ENCODE data around the gene PHACTR1.
"Not testable (repeated sequence)": the region's sequence is repeated elsewhere in the genome, so short reads cannot be mapped to it uniquely, and the experiment has no call there.

Gene PHACTR1

DNA sequence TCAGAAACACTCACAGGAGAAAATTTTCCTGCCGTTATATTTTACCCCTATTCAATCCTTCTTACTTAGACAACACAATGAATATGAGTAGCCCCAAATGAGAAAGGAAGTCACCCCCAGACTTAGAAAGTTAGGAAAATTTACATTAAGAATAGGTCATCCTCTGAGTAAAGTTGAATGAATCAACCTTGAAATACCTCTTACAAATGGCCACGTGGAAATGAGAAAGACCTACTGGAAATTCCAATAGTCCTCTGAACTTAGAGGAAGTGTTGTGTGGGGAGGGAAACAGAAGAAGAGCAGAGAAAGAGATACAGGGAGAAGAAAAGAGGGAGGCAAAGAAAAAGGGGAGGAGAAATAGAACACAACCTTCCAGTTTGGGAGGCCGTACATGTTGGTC is 43.7 kb downstream of the PHACTR1 start:
- TF ChIP-seq TCF4 (CRISPR knock-in tag; IDR thresholded peaks at IDR 0.05; ENCODE audit: borderline replicate concordance) = no peak
- ATAC-seq = no peak

- TF ChIP-seq ZFP3 (CRISPR knock-in tag; IDR thresholded peaks at IDR 0.05) (no peak), TCF4 (CRISPR knock-in tag; IDR thresholded peaks at IDR 0.05; ENCODE audit: borderline replicate concordance) (no peak), CSDC2 (CRISPR knock-in tag; IDR thresholded peaks at IDR 0.05) (no peak), CREB5 (CRISPR knock-in tag; IDR thresholded peaks at IDR 0.05; ENCODE audit: low read depth) (no peak), ZC3H10 (CRISPR knock-in tag; IDR thresholded peaks at IDR 0.05) (no peak), PPARA (CRISPR knock-in tag; IDR thresholded peaks at IDR 0.05; ENCODE audit: borderline replicate concordance) (no peak), BACH2 (CRISPR knock-in tag; IDR thresholded peaks at IDR 0.05; ENCODE audit: borderline replicate concordance) (no peak), ARNTL (CRISPR knock-in tag; IDR thresholded peaks at IDR 0.05; ENCODE audit: borderline replicate concordance, low read depth) (no peak), ZFP30 (CRISPR knock-in tag; IDR thresholded peaks at IDR 0.05) (no peak), SNAI2 (CRISPR knock-in tag; IDR thresholded peaks at IDR 0.05) (no peak), GLIS3 (CRISPR knock-in tag; IDR thresholded peaks at IDR 0.05) (no peak), ZNF70 (CRISPR knock-in tag; IDR thresholded peaks at IDR 0.05) (no peak), ISL1 (CRISPR knock-in tag; IDR thresholded peaks at IDR 0.05) (no peak), TOX (CRISPR knock-in tag; IDR thresholded peaks at IDR 0.05; ENCODE audit: borderline replicate concordance) (no peak), OSR1 (CRISPR knock-in tag; IDR thresholded peaks at IDR 0.05) (no peak), ESRRG (CRISPR knock-in tag; IDR thresholded peaks at IDR 0.05) (no peak)
- TF ChIP-seq, protein P1, sequence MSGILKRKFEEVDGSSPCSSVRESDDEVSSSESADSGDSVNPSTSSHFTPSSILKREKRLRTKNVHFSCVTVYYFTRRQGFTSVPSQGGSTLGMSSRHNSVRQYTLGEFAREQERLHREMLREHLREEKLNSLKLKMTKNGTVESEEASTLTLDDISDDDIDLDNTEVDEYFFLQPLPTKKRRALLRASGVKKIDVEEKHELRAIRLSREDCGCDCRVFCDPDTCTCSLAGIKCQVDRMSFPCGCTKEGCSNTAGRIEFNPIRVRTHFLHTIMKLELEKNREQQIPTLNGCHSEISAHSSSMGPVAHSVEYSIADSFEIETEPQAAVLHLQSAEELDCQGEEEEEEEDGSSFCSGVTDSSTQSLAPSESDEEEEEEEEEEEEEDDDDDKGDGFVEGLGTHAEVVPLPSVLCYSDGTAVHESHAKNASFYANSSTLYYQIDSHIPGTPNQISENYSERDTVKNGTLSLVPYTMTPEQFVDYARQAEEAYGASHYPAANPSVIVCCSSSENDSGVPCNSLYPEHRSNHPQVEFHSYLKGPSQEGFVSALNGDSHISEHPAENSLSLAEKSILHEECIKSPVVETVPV (CRISPR knock-in tag; IDR thresholded peaks at IDR 0.05) = no peak
- TF ChIP-seq, protein P2, sequence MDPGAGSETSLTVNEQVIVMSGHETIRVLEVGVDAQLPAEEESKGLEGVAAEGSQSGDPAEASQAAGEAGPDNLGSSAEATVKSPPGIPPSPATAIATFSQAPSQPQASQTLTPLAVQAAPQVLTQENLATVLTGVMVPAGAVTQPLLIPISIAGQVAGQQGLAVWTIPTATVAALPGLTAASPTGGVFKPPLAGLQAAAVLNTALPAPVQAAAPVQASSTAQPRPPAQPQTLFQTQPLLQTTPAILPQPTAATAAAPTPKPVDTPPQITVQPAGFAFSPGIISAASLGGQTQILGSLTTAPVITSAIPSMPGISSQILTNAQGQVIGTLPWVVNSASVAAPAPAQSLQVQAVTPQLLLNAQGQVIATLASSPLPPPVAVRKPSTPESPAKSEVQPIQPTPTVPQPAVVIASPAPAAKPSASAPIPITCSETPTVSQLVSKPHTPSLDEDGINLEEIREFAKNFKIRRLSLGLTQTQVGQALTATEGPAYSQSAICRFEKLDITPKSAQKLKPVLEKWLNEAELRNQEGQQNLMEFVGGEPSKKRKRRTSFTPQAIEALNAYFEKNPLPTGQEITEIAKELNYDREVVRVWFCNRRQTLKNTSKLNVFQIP (CRISPR knock-in tag; IDR thresholded peaks at IDR 0.05; ENCODE audit: borderline replicate concordance, low read depth) = no peak
- TF ChIP-seq, protein P3, sequence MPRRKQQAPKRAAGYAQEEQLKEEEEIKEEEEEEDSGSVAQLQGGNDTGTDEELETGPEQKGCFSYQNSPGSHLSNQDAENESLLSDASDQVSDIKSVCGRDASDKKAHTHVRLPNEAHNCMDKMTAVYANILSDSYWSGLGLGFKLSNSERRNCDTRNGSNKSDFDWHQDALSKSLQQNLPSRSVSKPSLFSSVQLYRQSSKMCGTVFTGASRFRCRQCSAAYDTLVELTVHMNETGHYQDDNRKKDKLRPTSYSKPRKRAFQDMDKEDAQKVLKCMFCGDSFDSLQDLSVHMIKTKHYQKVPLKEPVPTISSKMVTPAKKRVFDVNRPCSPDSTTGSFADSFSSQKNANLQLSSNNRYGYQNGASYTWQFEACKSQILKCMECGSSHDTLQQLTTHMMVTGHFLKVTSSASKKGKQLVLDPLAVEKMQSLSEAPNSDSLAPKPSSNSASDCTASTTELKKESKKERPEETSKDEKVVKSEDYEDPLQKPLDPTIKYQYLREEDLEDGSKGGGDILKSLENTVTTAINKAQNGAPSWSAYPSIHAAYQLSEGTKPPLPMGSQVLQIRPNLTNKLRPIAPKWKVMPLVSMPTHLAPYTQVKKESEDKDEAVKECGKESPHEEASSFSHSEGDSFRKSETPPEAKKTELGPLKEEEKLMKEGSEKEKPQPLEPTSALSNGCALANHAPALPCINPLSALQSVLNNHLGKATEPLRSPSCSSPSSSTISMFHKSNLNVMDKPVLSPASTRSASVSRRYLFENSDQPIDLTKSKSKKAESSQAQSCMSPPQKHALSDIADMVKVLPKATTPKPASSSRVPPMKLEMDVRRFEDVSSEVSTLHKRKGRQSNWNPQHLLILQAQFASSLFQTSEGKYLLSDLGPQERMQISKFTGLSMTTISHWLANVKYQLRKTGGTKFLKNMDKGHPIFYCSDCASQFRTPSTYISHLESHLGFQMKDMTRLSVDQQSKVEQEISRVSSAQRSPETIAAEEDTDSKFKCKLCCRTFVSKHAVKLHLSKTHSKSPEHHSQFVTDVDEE (CRISPR knock-in tag; IDR thresholded peaks at IDR 0.05) = no peak
- no peak for ATAC-seq
Measured at GRCh38 chr6:12760911-12761310, 44.3 kb downstream of the PHACTR1 start.

- ATAC-seq = no peak
- TF ChIP-seq CSDC2 (CRISPR knock-in tag; IDR thresholded peaks at IDR 0.05) (no peak), ISL1 (CRISPR knock-in tag; IDR thresholded peaks at IDR 0.05) (no peak), ZFP3 (CRISPR knock-in tag; IDR thresholded peaks at IDR 0.05) (no peak), RARB (CRISPR knock-in tag; IDR thresholded peaks at IDR 0.05) (no peak), PATZ1 (CRISPR knock-in tag; IDR thresholded peaks at IDR 0.05; ENCODE audit: borderline replicate concordance) (no peak), PPARA (CRISPR knock-in tag; IDR thresholded peaks at IDR 0.05; ENCODE audit: borderline replicate concordance) (no peak), TOX (CRISPR knock-in tag; IDR thresholded peaks at IDR 0.05; ENCODE audit: borderline replicate concordance) (no peak), BACH2 (CRISPR knock-in tag; IDR thresholded peaks at IDR 0.05; ENCODE audit: borderline replicate concordance) (no peak), CREB5 (CRISPR knock-in tag; IDR thresholded peaks at IDR 0.05; ENCODE audit: low read depth) (no peak), ZC3H10 (CRISPR knock-in tag; IDR thresholded peaks at IDR 0.05) (no peak), TCF4 (CRISPR knock-in tag; IDR thresholded peaks at IDR 0.05; ENCODE audit: borderline replicate concordance) (no peak), ZNF565 (CRISPR knock-in tag; conservative IDR thresholded peaks at IDR 0.05; ENCODE audit: low read depth) (no peak), OSR1 (CRISPR knock-in tag; IDR thresholded peaks at IDR 0.05) (no peak), GLIS3 (CRISPR knock-in tag; IDR thresholded peaks at IDR 0.05) (no peak), ARNTL (CRISPR knock-in tag; IDR thresholded peaks at IDR 0.05; ENCODE audit: borderline replicate concordance, low read depth) (no peak)
- TF ChIP-seq, protein P1 (CRISPR knock-in tag; IDR thresholded peaks at IDR 0.05) = no peak
Measured at GRCh38 chr6:12761376-12762115, 45.0 kb downstream of the PHACTR1 start.

GRCh38 chr6:12762731-12763434 is 46.3 kb downstream of the PHACTR1 start:
- ATAC-seq = not testable (repeated sequence)

Data from SK-N-SH treated with all-trans-retinoic acid at 6 μM for 48 hours (cell line).